IMR-90 (cell line): ENCODE data around the gene SRSF7. TPM values are rescaled to one million over a fixed set of nuclear protein-coding genes. Genes with fewer than 3 reads are reported as not detected.

Experiments used
- ATAC-seq: fragments of 200-7000 bp; cut with Tn5 transposase; 2 replicates; pipeline ENCODE4 v1.9.1; 2020; ENCODE audit warnings: low read depth, mild to moderate bottlenecking, moderate library complexity
- BruUV-seq: library from RNA; stranded (reverse); fragments of 400-500 nt; replicated peaks from 2 replicates; lab custom pipeline; 2021; lab: Mats Ljungman, UMichigan
- CTCF ChIA-PET: fragments of 300-600 bp; formaldehyde crosslinking; extraction: SDS; loops from one replicate; lab custom pipeline; 2021; ENCODE audit warnings: antibody characterized with exemption; lab: Yijun Ruan, JAX
- POLR2A ChIA-PET: fragments of 300-600 bp; sonication (Branson Sonifier 250); formaldehyde crosslinking; loops from one replicate; lab custom pipeline; 2022; ENCODE audit warnings: antibody characterized with exemption; ENCODE audit not compliant: unreplicated experiment; lab: Charles Lee
- DNase-seq: peaks from one replicate; pipeline ENCODE4 v3.0.0; 2013
- H2AFZ ChIP-seq: replicated peaks from 2 replicates; pipeline ENCODE3; 2013; ENCODE audit warnings: low read length, mild to moderate bottlenecking; ENCODE audit not compliant: poor library complexity
- H2AK5ac ChIP-seq: 2 replicates; pipeline ENCODE4 v1.6.1; 2013; ENCODE audit warnings: low read depth, low read length, inconsistent platforms
- H2AK9ac ChIP-seq: replicated peaks from 2 replicates; pipeline ENCODE3; 2013; ENCODE audit warnings: mild to moderate bottlenecking, low read depth, low read length, moderate library complexity; ENCODE audit not compliant: poor library complexity
- H2BK120ac ChIP-seq: 2 replicates; pipeline ENCODE4 v1.6.1; 2013; ENCODE audit warnings: low read depth, low read length, inconsistent platforms
- H2BK15ac ChIP-seq: 3 replicates; pipeline ENCODE4 v1.6.1; 2013; ENCODE audit warnings: low read depth, low read length, inconsistent platforms
- H2BK20ac ChIP-seq: 2 replicates; pipeline ENCODE4 v1.6.1; 2013; ENCODE audit warnings: low read depth, mild to moderate bottlenecking, inconsistent platforms, low read length, moderate library complexity
- H2BK5ac ChIP-seq: 2 replicates; pipeline ENCODE4 v1.6.1; 2013; ENCODE audit warnings: mild to moderate bottlenecking, low read depth, low read length, inconsistent platforms; ENCODE audit not compliant: poor library complexity, severe bottlenecking
- H3K14ac ChIP-seq: replicated peaks from 2 replicates; pipeline ENCODE4 v1.6.1; 2013; ENCODE audit warnings: low read depth, low read length, inconsistent platforms
- H3K18ac ChIP-seq: 2 replicates; pipeline ENCODE4 v1.6.1; 2013; ENCODE audit warnings: low read depth, low read length, control low read depth
- H3K23ac ChIP-seq: 2 replicates; pipeline ENCODE4 v1.6.1; 2013; ENCODE audit warnings: low read depth, low read length, inconsistent platforms
- H3K27ac ChIP-seq: 2 replicates; pipeline ENCODE4 v1.5.1; 2013; ENCODE audit warnings: mild to moderate bottlenecking, control low read depth, low read length; ENCODE audit not compliant: insufficient read depth
- H3K27me3 ChIP-seq: 2 replicates; pipeline ENCODE4 v1.6.1; 2013; ENCODE audit warnings: low read length; ENCODE audit not compliant: control insufficient read depth, insufficient read depth
- H3K36me3 ChIP-seq: 2 replicates; pipeline ENCODE4 v1.6.1; 2013; ENCODE audit warnings: low read length, mixed read lengths; ENCODE audit not compliant: control insufficient read depth, insufficient read depth
- H3K4ac ChIP-seq: 2 replicates; pipeline ENCODE4 v1.6.1; 2013; ENCODE audit warnings: low read depth, low read length, inconsistent platforms
- H3K4me1 ChIP-seq: 2 replicates; pipeline ENCODE4 v1.6.1; 2013; ENCODE audit warnings: low read length, mixed read lengths; ENCODE audit not compliant: control insufficient read depth, insufficient read depth
- H3K4me2 ChIP-seq: 2 replicates; pipeline ENCODE4 v1.6.1; 2013; ENCODE audit warnings: low read depth, mild to moderate bottlenecking, control low read depth, low read length, moderate library complexity
- H3K4me3 ChIP-seq: 2 replicates; pipeline ENCODE4 v1.5.1; 2013; ENCODE audit warnings: low read depth, mild to moderate bottlenecking, control low read depth, low read length, moderate library complexity; ENCODE audit not compliant: insufficient read depth
- H3K56ac ChIP-seq: 2 replicates; pipeline ENCODE4 v1.6.1; 2013; ENCODE audit warnings: low read length, inconsistent platforms; ENCODE audit not compliant: insufficient read depth; ENCODE audit errors: extremely low read depth
- H3K79me1 ChIP-seq, 2 experiments: 2 replicates each; pipeline ENCODE4 v1.6.1; 2013; ENCODE audit warnings: low read length in 2 of 2, inconsistent platforms in 1 of 2, low read depth in 1 of 2
- H3K9ac ChIP-seq: 2 replicates; pipeline ENCODE4 v1.6.1; 2013; ENCODE audit warnings: low read depth, low read length, control low read depth
- H3K9me1 ChIP-seq: 2 replicates; pipeline ENCODE4 v1.6.1; 2013; ENCODE audit warnings: low read length, inconsistent platforms; ENCODE audit not compliant: insufficient read depth
- H3K9me3 ChIP-seq: 2 replicates; pipeline ENCODE4 v1.6.1; 2013; ENCODE audit warnings: low read length; ENCODE audit not compliant: control insufficient read depth, insufficient read depth
- H4K20me1 ChIP-seq: 2 replicates; pipeline ENCODE4 v1.6.1; 2013; ENCODE audit warnings: low read length, inconsistent platforms; ENCODE audit not compliant: insufficient read depth
- H4K5ac ChIP-seq: 2 replicates; pipeline ENCODE4 v1.6.1; 2013; ENCODE audit warnings: mild to moderate bottlenecking, low read depth, low read length, control low read depth
- H4K8ac ChIP-seq, 2 experiments: 2 replicates each; pipeline ENCODE4 v1.6.1; 2013; ENCODE audit warnings: low read depth in 2 of 2, low read length in 2 of 2, control low read depth in 1 of 2, inconsistent platforms in 1 of 2
- H4K91ac ChIP-seq: 2 replicates; pipeline ENCODE4 v1.6.1; 2013; ENCODE audit warnings: low read depth, low read length, inconsistent platforms; ENCODE audit not compliant: insufficient read depth
- CEBPB ChIP-seq: IDR thresholded peaks from 2 replicates; pipeline ENCODE4 v1.6.1; 2012; ENCODE audit warnings: low read depth, low read length, improper control_type of control experiment
- MXI1 ChIP-seq: IDR thresholded peaks from 2 replicates; pipeline ENCODE4 v1.6.1; 2012; ENCODE audit warnings: low read depth, mild to moderate bottlenecking, low read length, moderate library complexity, borderline replicate concordance
- SMC3 ChIP-seq: fragments of 150-350 bp; IDR thresholded peaks from 2 replicates; pipeline ENCODE4 v1.6.1; 2016; ENCODE audit warnings: low read depth, mild to moderate bottlenecking, antibody characterized with exemption, low read length, moderate library complexity
- WGBS, 2 experiments: methylation state at CpG; one replicate each; pipeline versions ENCODE4 v1.1.5 to v1.1.7; 2013; ENCODE audit warnings: missing lambda C conversion rate in 2 of 2; ENCODE audit not compliant: insufficient read length in 1 of 2; ENCODE audit errors: extremely low coverage in 2 of 2; 5-methylcytosine and 5-hydroxymethylcytosine counted together
- dilution Hi-C: fragments of 300-500 bp; cut with HindIII; formaldehyde crosslinking; loops from one replicate; pipeline ENCODE4 v1.14.3; 2018; ENCODE audit warnings: low sequenced_read_pairs; ENCODE audit not compliant: unreplicated experiment
- in situ Hi-C: fragments of 300-500 bp; cut with MboI; formaldehyde crosslinking; loops from 3 replicates; pipeline ENCODE4 v1.14.3; 2019; ENCODE audit warnings: low sequenced_read_pairs, inconsistent platforms, mixed read lengths
- intact Hi-C: fragments of 100-400 bp; cut with micrococcal nuclease; formaldehyde crosslinking; loops from 2 replicates; pipeline ENCODE4 v1.10.0; 2022
- polyA plus RNA-seq, 3 experiments: library from polyadenylated mRNA; depleted of rRNA; stranded (reverse); fragments of >200 nt; gene quantifications; 2 replicates each; pipeline ENCODE4 v1.2.3, GENCODE V29; 2012; ENCODE audit warnings: low replicate concordance in 1 of 3
- total RNA-seq: library from RNA; depleted of rRNA; stranded (reverse); fragments of >200 nt; gene quantifications from 2 replicates; pipeline ENCODE4 v1.2.3, GENCODE V29; 2012

Gene SRSF7
- total and polyA plus RNA-seq, 2 of the 4 experiments (the other 2 are of a cell fraction): 148 to 191 TPM

DNA sequence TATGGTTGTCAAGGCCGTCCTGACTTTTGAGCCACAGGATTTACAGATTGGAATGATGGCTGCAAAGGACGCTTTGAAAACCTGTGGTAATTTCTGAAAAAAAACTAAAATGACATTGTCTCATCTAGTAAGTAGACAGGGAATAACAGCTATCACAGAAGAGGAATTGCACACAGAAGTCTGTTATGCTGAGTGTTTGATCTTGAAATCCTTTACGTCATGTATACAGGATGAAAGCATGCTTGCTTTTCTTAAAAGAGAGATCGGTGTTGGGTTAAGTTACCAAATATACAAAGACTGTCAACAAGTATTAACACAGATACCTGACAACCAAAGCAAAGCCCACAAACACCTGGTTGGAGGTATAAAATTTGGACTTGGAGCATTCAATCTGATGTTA lies 12.6 kb upstream of the SRSF7 start:
- in situ Hi-C loops (no loop called here), intact Hi-C loops (no loop called here), dilution Hi-C loops (no loop called here)
- BruUV-seq: no TSS peak
- no peak overlapping the region for H3K4ac ChIP-seq
- DNase-seq (no peak), ATAC-seq (no peak)
- peaks cover 3% of the 10 kb centered on the region; the same call in 1 of the 2 replicates for H3K9me1 ChIP-seq
- no peak overlapping the region for H3K4me2 ChIP-seq
- no peaks in the 10 kb centered on the region for H3K79me1 ChIP-seq
- no peak overlapping the region for H2BK20ac ChIP-seq
- no peak overlapping the region for H3K56ac ChIP-seq
- no peak overlapping the region for H3K18ac ChIP-seq
- no peak overlapping the region for H4K8ac ChIP-seq
- TF ChIP-seq CEBPB (no peak), SMC3 (no peak), MXI1 (no peak)
- no peak overlapping the region for H2AFZ ChIP-seq
- POLR2A ChIA-PET: interaction anchor here (0.5 kb wide), 1 partner anchor 19 kb away, joined by 3 read pairs; no protein-coding TSS in a partner anchor
- no peak overlapping the region for H3K27ac ChIP-seq
- no peak overlapping the region for H3K9ac ChIP-seq
- no CpG with 5 or more reads among the region's 4 CpGs for WGBS, 2 experiments
- no peak overlapping the region for H3K23ac ChIP-seq
- no peak overlapping the region for H4K5ac ChIP-seq
- no peak overlapping the region for H3K14ac ChIP-seq
- no peak overlapping the region for H2AK9ac ChIP-seq
- H2AK5ac ChIP-seq: no peak overlapping the region
- no peaks in the 10 kb centered on the region for H4K20me1 ChIP-seq
- H2BK120ac ChIP-seq: no peak overlapping the region
- no peak overlapping the region for H4K91ac ChIP-seq
- no peaks in the 10 kb centered on the region for H3K36me3 ChIP-seq
- H3K27me3 ChIP-seq: no peaks in the 10 kb centered on the region
- H3K9me3 ChIP-seq: no peaks in the 10 kb centered on the region
- CTCF ChIA-PET: no interaction called here
- H2BK15ac ChIP-seq: no peak overlapping the region
- H3K4me1 ChIP-seq: peaks cover 6% of the 10 kb centered on the region
- H2BK5ac ChIP-seq: no peak overlapping the region
- H3K4me3 ChIP-seq: no peak overlapping the region
